ENCODE results near the gene ATP5MK. TPM values are rescaled to one million over a fixed set of nuclear protein-coding genes. Genes with fewer than 3 reads are reported as not detected.

Gene ATP5MK
- total RNA-seq, 1 experiment from 2014 or later, result 335 TPM

DNA sequence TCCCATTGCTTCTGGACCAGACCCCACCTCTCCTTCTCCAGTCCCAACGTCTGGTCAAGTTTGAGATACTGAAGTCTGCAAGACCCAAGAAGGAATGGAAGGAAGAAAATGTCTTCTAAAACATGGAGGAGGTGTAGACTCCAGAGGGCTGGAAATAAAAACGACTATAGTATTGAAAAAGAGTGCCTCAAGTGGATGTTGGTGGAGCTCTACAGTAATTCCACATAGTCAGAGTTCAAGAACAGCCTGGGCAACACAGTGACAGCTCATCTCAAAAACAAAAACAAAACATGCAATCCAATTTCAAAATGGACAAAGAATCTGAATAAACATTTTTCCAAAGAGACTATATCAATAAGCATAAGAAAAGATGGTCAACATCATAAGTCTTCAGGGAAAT is 43.0 kb downstream of the ATP5MK start:
- Histone ChIP-seq H3K56ac (ENCODE audit: insufficient read length, low read depth, low read length) (no peak overlapping the region), H3K27ac (ENCODE audit: insufficient read length, low read depth, low read length) (no peak overlapping the region)
- no peaks in the 10 kb centered on the region for H3K27me3 Mint-ChIP-seq (ENCODE audit: low read depth)

More for the DNA sequence above, 43.0 kb downstream of the ATP5MK start:
- Histone ChIP-seq H3K9ac (ENCODE audit: extremely low read depth, insufficient read length, low read length) (no peak overlapping the region), H3K4me2 (ENCODE audit: insufficient read depth, insufficient read length, low read length) (no peak overlapping the region), H2BK12ac (ENCODE audit: insufficient read length, low read depth, low read length) (no peak overlapping the region), H4K8ac (replicated peaks; ENCODE audit: insufficient read length, low read depth, low read length) (no peak overlapping the region), H2BK5ac (ENCODE audit: insufficient read length, low read length) (no peak overlapping the region), H3K27me3 (ENCODE audit: insufficient read depth, low read length) (no peaks in the 10 kb centered on the region), H2BK20ac (ENCODE audit: low read depth, low read length, poor library complexity, severe bottlenecking) (no peak overlapping the region), H2BK15ac (ENCODE audit: low read depth, low read length) (no peak overlapping the region), H2AK5ac (ENCODE audit: insufficient read length, low read length) (no peak overlapping the region), H2AFZ (ENCODE audit: low read length) (peak overlapping the region; percentile 62), H3K9me3 (ENCODE audit: control insufficient read depth, low read depth, low read length) (no peaks in the 10 kb centered on the region), H4K91ac (ENCODE audit: insufficient read length, low read depth, low read length) (no peak overlapping the region), H3K14ac (ENCODE audit: insufficient read depth, low read length) (no peak overlapping the region), H4K5ac (ENCODE audit: insufficient read length, low read depth, low read length) (no peak overlapping the region), H3K18ac (ENCODE audit: insufficient read length, low read depth, low read length) (no peak overlapping the region), H3K4me1 (ENCODE audit: insufficient read depth, low read length) (no peaks in the 10 kb centered on the region), H3K23me2 (ENCODE audit: insufficient read length, low read depth, low read length, poor library complexity, severe bottlenecking) (peaks cover 4% of the 10 kb centered on the region), H3T11ph (ENCODE audit: low read length) (no peak overlapping the region), H2BK120ac (ENCODE audit: low read depth, low read length, poor library complexity, severe bottlenecking) (no peak overlapping the region), H3K4ac (ENCODE audit: low read depth, low read length) (no peak overlapping the region), H3K23ac (ENCODE audit: insufficient read length, low read depth, low read length) (no peak overlapping the region), H3K79me1 (ENCODE audit: insufficient read depth, low read depth, low read length, poor library complexity, severe bottlenecking) (no peaks in the 10 kb centered on the region), H3K79me2 (ENCODE audit: insufficient read depth, low read length) (peaks cover 2% of the 10 kb centered on the region; the same call in 1 of the 2 replicates), H4K20me1 (ENCODE audit: control insufficient read depth, insufficient read depth, insufficient read length) (no peaks in the 10 kb centered on the region)
- no peak for DNase-seq
- H3K4me1 Mint-ChIP-seq, result peaks cover 0 to 10% of the 10 kb centered on the region in 2 experiments; a peak in 2 of 4 replicates
- H3K27ac Mint-ChIP-seq, result no peak overlapping the region
- no peak for TF ChIP-seq CTCF (conservative IDR thresholded peaks at IDR 0.05)
- peaks cover 3 to 7% (median 6%) of the 10 kb centered on the region in 3 experiments; a peak in 5 of 7 replicates for H3K36me3 Mint-ChIP-seq (ENCODE audit: insufficient read depth in 1 of 3, low read depth in 3 of 3)
- H3K4me3 Mint-ChIP-seq, result no peak overlapping the region
- no CpG with 5 or more reads among the region's 2 CpGs for WGBS (ENCODE audit: extremely low coverage, insufficient read length, low lambda C conversion rate)
- H3K9me3 Mint-ChIP-seq, result no peaks in the 10 kb centered on the region
